Heart left ventricle (tissue), 13 donors: ENCODE measurements around the gene GRAMD1B.

Experiments
- CTCF ChIP-seq, 12 donors: fragments of 200-600 bp; sonication (generic) in 4 of 12; IDR thresholded peaks; one replicate each; pipeline versions ENCODE4 v1.5.0 to v1.8.0; 2018 to 2022; ENCODE audit warnings: antibody characterized with exemption in 12 of 12, mild to moderate bottlenecking in 5 of 12
- POLR2A ChIP-seq, 2 donors: fragments of 450-650 bp; IDR thresholded peaks; one replicate each; pipeline ENCODE4 v1.6.1; 2017; ENCODE audit warnings: antibody characterized with exemption in 2 of 2, mild to moderate bottlenecking in 2 of 2, moderate library complexity in 2 of 2
- donor health status: ischemic (EF 13 %, LVEDD 7.1; RV severe dilation, severe dysfunction).
- donor health status: DM: no; HTN: yes; CAD: no.
- donor health status: DM: no; HTN: no; CAD: no.
- donor health status: ischemic (EF 25% LVEDD 6.9; RV normal size, moderate dysfunction).
- donor health status: ischemic (EF 25% LVEDD 5.7; RV mildly dilated, moderate dysfunction).
- donor health status: ischemic (EF 35%, LVEDD 5.7; RV mildly dilated, moderate dysfunction).
- donor health status: nonischemic (EF 11% LVEDD 7.7; RV severe dilation, severe dysfunction).
- donor health status: DM: yes; HTN: yes; CAD: no.
- donor health status: PGD.
- donor health status: ischemic (EF 29% LVEDD 5.4; RV normal size, mild dysfunction).
- donor health status: nonischemic (EF 23%, LVEDD 6.1; RV moderate dilation, normal function).

- TF ChIP-seq POLR2A (IDR thresholded peaks at IDR 0.05) (no peak), CTCF (IDR thresholded peaks at IDR 0.05) (no peak)
These were observed 2.7 kb upstream of the GRAMD1B start for GRCh38 chr11:123427405-123427804.
